IPS DF 6.9 (cell line): ENCODE results near the gene ITM2B.
"Not testable (repeated sequence)": the region's sequence is repeated elsewhere in the genome, so short reads cannot be mapped to it uniquely, and the experiment has no call there.

ENCODE experiments used
- DNase-seq: peaks from one replicate; pipeline ENCODE4 v3.0.0-alpha.2; 2013; ENCODE audit warnings: low read depth, low spot score
- H3K27ac ChIP-seq: one replicate; pipeline ENCODE4 v1.5.1; 2013; ENCODE audit warnings: low read length, control low read depth
- H3K27me3 ChIP-seq: 2 replicates; pipeline ENCODE4 v1.6.1; 2013; ENCODE audit warnings: mild to moderate bottlenecking, low read length; ENCODE audit not compliant: control insufficient read depth, insufficient read depth
- H3K36me3 ChIP-seq: 2 replicates; pipeline ENCODE4 v1.6.1; 2013; ENCODE audit warnings: low read length; ENCODE audit not compliant: control insufficient read depth, insufficient read depth
- H3K4me1 ChIP-seq: 2 replicates; pipeline ENCODE4 v1.6.1; 2013; ENCODE audit warnings: low read length; ENCODE audit not compliant: control insufficient read depth, insufficient read depth
- H3K4me3 ChIP-seq: 2 replicates; pipeline ENCODE4 v1.5.1; 2013; ENCODE audit warnings: mild to moderate bottlenecking, low read length
- H3K9me3 ChIP-seq: 2 replicates; pipeline ENCODE4 v1.6.1; 2013; ENCODE audit warnings: low read length, inconsistent platforms; ENCODE audit not compliant: control insufficient read depth, insufficient read depth
- WGBS: extraction: QIAGEN DNeasy Blood & Tissue Kit; methylation state at CpG from one replicate; pipeline ENCODE4 v1.1.7; 2013; ENCODE audit warnings: mixed read lengths, missing lambda C conversion rate; ENCODE audit not compliant: insufficient read length, insufficient coverage; 5-methylcytosine and 5-hydroxymethylcytosine counted together

ITM2B gene

GRCh38 chr13:48201044-48201443 is 32.0 kb upstream of the ITM2B start:
- no peak overlapping the region for H3K27ac ChIP-seq
- no peaks in the 10 kb centered on the region for H3K27me3 ChIP-seq
- H3K9me3 ChIP-seq, result no peaks in the 10 kb centered on the region; the same call in 1 of the 2 replicates
- H3K36me3 ChIP-seq, result no peaks in the 10 kb centered on the region
- no peaks in the 10 kb centered on the region for H3K4me1 ChIP-seq
- WGBS, result no CpG with 5 or more reads among the region's 3 CpGs
- no peak overlapping the region for H3K4me3 ChIP-seq
- DNase-seq, result no peak

GRCh38 chr13:48207207-48207606 is 25.8 kb upstream of the ITM2B start:
- not testable (repeated sequence) for DNase-seq, H3K4me1 ChIP-seq, H3K27ac ChIP-seq, H3K27me3 ChIP-seq, H3K36me3 ChIP-seq, H3K9me3 ChIP-seq, H3K4me3 ChIP-seq
- no CpG with 5 or more reads among the region's 4 CpGs for WGBS

GRCh38 chr13:48210178-48210577 is 22.8 kb upstream of the ITM2B start:
- Histone ChIP-seq H3K4me1 (no peaks in the 10 kb centered on the region), H3K27me3 (no peaks in the 10 kb centered on the region), H3K27ac (no peak overlapping the region), H3K36me3 (no peaks in the 10 kb centered on the region), H3K4me3 (no peak overlapping the region), H3K9me3 (no peaks in the 10 kb centered on the region)
- no peak for DNase-seq
- no CpG with 5 or more reads among the region's 3 CpGs for WGBS

- H3K9me3 ChIP-seq, result no peaks in the 10 kb centered on the region
- H3K4me1 ChIP-seq, result no peaks in the 10 kb centered on the region
- no peak for DNase-seq
- no peak overlapping the region for H3K27ac ChIP-seq
- no peaks in the 10 kb centered on the region for H3K27me3 ChIP-seq
- no peaks in the 10 kb centered on the region for H3K36me3 ChIP-seq
- H3K4me3 ChIP-seq, result no peak overlapping the region
- whole genome bisulfite sequencing, result no CpG with 5 or more reads among the region's 1 CpG
Measured at GRCh38 chr13:48214519-48215121, 18.4 kb upstream of the ITM2B start.

GRCh38 chr13:48215511-48216203 is 17.3 kb upstream of the ITM2B start:
- not testable (repeated sequence) for H3K9me3 ChIP-seq, DNase-seq, H3K36me3 ChIP-seq, H3K27me3 ChIP-seq, H3K4me1 ChIP-seq, H3K4me3 ChIP-seq, H3K27ac ChIP-seq
- no CpG with 5 or more reads among the region's 1 CpG for WGBS

GRCh38 chr13:48216204-48216711 is 16.7 kb upstream of the ITM2B start:
- Histone ChIP-seq H3K4me1 (no peaks in the 10 kb centered on the region), H3K27ac (no peak overlapping the region), H3K27me3 (no peaks in the 10 kb centered on the region), H3K9me3 (no peaks in the 10 kb centered on the region), H3K4me3 (no peak overlapping the region), H3K36me3 (no peaks in the 10 kb centered on the region)
- no CpG with 5 or more reads among the region's 2 CpGs for WGBS
- DNase-seq, result no peak

- H3K4me3 ChIP-seq, result no peak overlapping the region
- H3K27ac ChIP-seq, result no peak overlapping the region
- no peak for DNase-seq
- H3K4me1 ChIP-seq, result no peaks in the 10 kb centered on the region
- H3K9me3 ChIP-seq, result no peaks in the 10 kb centered on the region
- WGBS, result no CpG with 5 or more reads among the region's 2 CpGs
- no peaks in the 10 kb centered on the region for H3K36me3 ChIP-seq
- H3K27me3 ChIP-seq, result no peaks in the 10 kb centered on the region
Measured at GRCh38 chr13:48220592-48220980, 12.4 kb upstream of the ITM2B start.

GRCh38 chr13:48220981-48221685 is 11.9 kb upstream of the ITM2B start:
- Histone ChIP-seq H3K27me3 (no peaks in the 10 kb centered on the region), H3K4me3 (no peak overlapping the region), H3K36me3 (no peaks in the 10 kb centered on the region), H3K27ac (no peak overlapping the region), H3K9me3 (no peaks in the 10 kb centered on the region), H3K4me1 (no peaks in the 10 kb centered on the region)
- no CpG with 5 or more reads among the region's 8 CpGs for WGBS
- no peak for DNase-seq

- WGBS, result 100% methylated on average over 1 of the region's 4 CpGs
Measured at GRCh38 chr13:48221686-48222187, 11.3 kb upstream of the ITM2B start.

GRCh38 chr13:48222358-48223301 is 10.4 kb upstream of the ITM2B start:
- no CpG with 5 or more reads among the region's 12 CpGs for WGBS
- no peaks in the 10 kb centered on the region for H3K36me3 ChIP-seq
- no peak overlapping the region for H3K27ac ChIP-seq
- DNase-seq, result no peak
- H3K4me1 ChIP-seq, result no peaks in the 10 kb centered on the region
- no peaks in the 10 kb centered on the region for H3K27me3 ChIP-seq
- H3K4me3 ChIP-seq, result no peak overlapping the region
- no peaks in the 10 kb centered on the region for H3K9me3 ChIP-seq

More at GRCh38 chr13:48221686-48222187, 11.3 kb upstream of the ITM2B start:
- Histone ChIP-seq H3K4me1 (no peaks in the 10 kb centered on the region), H3K27ac (no peak overlapping the region), H3K9me3 (no peaks in the 10 kb centered on the region), H3K36me3 (no peaks in the 10 kb centered on the region), H3K4me3 (no peak overlapping the region), H3K27me3 (no peaks in the 10 kb centered on the region)
- no peak for DNase-seq
